Psoas muscle (tissue), 8 donors: Measurements from ENCODE around the gene CLDND2. TPM values are rescaled to one million over a fixed set of nuclear protein-coding genes. Genes with fewer than 3 reads are reported as not detected.

Source experiments
- ATAC-seq, 4 donors: fragments of 200-7000 bp; cut with Tn5 transposase; one replicate each; pipeline ENCODE4 v1.9.1; 2020; ENCODE audit warnings: moderate library complexity in 3 of 4, mild to moderate bottlenecking in 2 of 4
- DNase-seq, 2 donors: peaks; one replicate each; pipeline ENCODE4 v3.0.0-alpha.2; 2020
- H3K27ac ChIP-seq: fragments of 200-600 bp; one replicate; pipeline ENCODE4 v1.8.0; 2022
- H3K27me3 ChIP-seq, 3 donors: fragments of 200-600 bp in 1 of 3; one replicate each; pipeline versions ENCODE4 v1.6.1 to v1.8.0; 2013 to 2022; ENCODE audit warnings: low read length in 2 of 3, mild to moderate bottlenecking in 2 of 3, moderate library complexity in 1 of 3; ENCODE audit not compliant: insufficient read depth in 3 of 3
- H3K36me3 ChIP-seq, 2 donors: fragments of 200-600 bp in 1 of 2; one replicate each; pipeline versions ENCODE4 v1.6.1 to v1.8.0; 2013 to 2022; ENCODE audit warnings: low read depth in 1 of 2, mild to moderate bottlenecking in 1 of 2, moderate library complexity in 1 of 2; ENCODE audit not compliant: insufficient read depth in 1 of 2
- H3K4me1 ChIP-seq: fragments of 200-600 bp; one replicate; pipeline ENCODE4 v1.8.0; 2022
- H3K4me3 ChIP-seq: fragments of 200-600 bp; one replicate; pipeline ENCODE4 v1.8.0; 2022; ENCODE audit warnings: mild to moderate bottlenecking
- H3K9me3 ChIP-seq: fragments of 200-600 bp; one replicate; pipeline ENCODE4 v1.8.0; 2022
- CTCF ChIP-seq: fragments of 200-600 bp; IDR thresholded peaks from one replicate; pipeline ENCODE4 v1.8.0; 2022; ENCODE audit warnings: antibody characterized with exemption
- WGBS, 3 donors: extraction: QIAGEN DNeasy Blood & Tissue Kit; methylation state at CpG; one replicate each; pipeline versions ENCODE4 v1.1.6 to v1.1.7; 2013; 5-methylcytosine and 5-hydroxymethylcytosine counted together
- intact Hi-C, 2 donors: fragments of 100-400 bp; cut with DNase I; formaldehyde crosslinking; loops; one replicate each; pipeline versions ENCODE4 v1.11.0 to v1.14.2; 2022
- polyA plus RNA-seq, 3 donors: library from polyadenylated mRNA; stranded (reverse); fragments of 200-250 nt; gene quantifications; one replicate each; pipeline ENCODE4 v1.2.3, GENCODE V29; 2013
- total RNA-seq, 4 donors: library from RNA; stranded (reverse); fragmentation: NEBNext Ultra II Directional in 2 of 4; extraction: Animal tissue kit (Norgen Biotek cat#: 25700) in 2 of 4; gene quantifications; one replicate each; pipeline versions ENCODE4 v1.2.1 to v1.2.4, GENCODE V29; 2021 to 2023
- donor health status: healthy with polysubstance abuse.
- donor health status: DM: no; HTN: no; CAD: no; lungs with moderate emphysema.
- donor health status: Bipolar disorder and iron deficiency.
- donor health status: healthy.
- donor health status: DM: yes; HTN: yes; CAD: no.
- donor health status: DM: no; HTN: no; CAD: no.
- donor health status: DM: no; HTN: no; CAD: no.
- donor health status: DM: yes; HTN: yes; CAD: no.

Gene CLDND2
- total and polyA plus RNA-seq, 7 donors, result 0.30 to 1.8 (median 0.85) TPM; not detected in 2

- intact Hi-C loops, result no loop called here
- Histone ChIP-seq H3K27ac (no peak within 1 kb of the TSS), H3K36me3 (no peaks in the 10 kb centered on the region), H3K4me3 (no peak within 1 kb of the TSS), H3K27me3 (peaks cover 0 to 3% (median 0%) of the 10 kb centered on the region in 3 donors), H3K9me3 (no peaks in the 10 kb centered on the region), H3K4me1 (no peaks in the 10 kb centered on the region)
- DNase-seq (no peak), ATAC-seq (no peak)
- no peak for TF ChIP-seq CTCF
- 55 to 69% (median 69%) methylated on average over 14 to 15 of the region's 15 CpGs for WGBS, 3 donors
Measured at GRCh38 chr19:51387924-51388389, 19.2 kb upstream of the CLDND2 start, which contains the start of gene LIM2. Gene LIM2, minus strand, starts transcription at chr19:51387974. Its CDS starts 531 bp downstream, at chr19:51387443.

- no peak for TF ChIP-seq CTCF
- Histone ChIP-seq H3K27me3 (peaks cover 0 to 3% (median 0%) of the 10 kb centered on the region in 3 donors), H3K4me1 (no peaks in the 10 kb centered on the region), H3K27ac (no peak overlapping the region), H3K9me3 (no peaks in the 10 kb centered on the region), H3K36me3 (no peaks in the 10 kb centered on the region), H3K4me3 (no peak overlapping the region)
- ATAC-seq, result no peak
- WGBS, 3 donors, result 86 to 90% (median 87%) methylated on average over 14 of the region's 14 CpGs
- DNase-seq, result no peak
- intact Hi-C loops, result no loop called here
Measured at GRCh38 chr19:51386882-51387520, 18.2 kb upstream of the CLDND2 start.

- WGBS, 3 donors, result 98 to 100% (median 98%) methylated on average over 4 of the region's 4 CpGs
- ATAC-seq (no peak), DNase-seq (no peak)
- H3K4me1 ChIP-seq, result no peaks in the 10 kb centered on the region
- intact Hi-C loops, result no loop called here
- no peak overlapping the region for H3K27ac ChIP-seq
- peaks cover 0 to 4% (median 0%) of the 10 kb centered on the region in 3 donors for H3K27me3 ChIP-seq
- H3K36me3 ChIP-seq, result no peaks in the 10 kb centered on the region
- H3K9me3 ChIP-seq, result no peaks in the 10 kb centered on the region
- TF ChIP-seq CTCF, result no peak
- H3K4me3 ChIP-seq, result no peak overlapping the region
Measured at GRCh38 chr19:51382004-51382403, 13.2 kb upstream of the CLDND2 start.

- ATAC-seq (no peak), DNase-seq (no peak)
- no peak overlapping the region for H3K27ac ChIP-seq
- H3K4me1 ChIP-seq, result no peaks in the 10 kb centered on the region
- intact Hi-C loops, result no loop called here
- H3K27me3 ChIP-seq, result peaks cover 0 to 4% (median 0%) of the 10 kb centered on the region in 3 donors
- H3K9me3 ChIP-seq, result no peaks in the 10 kb centered on the region
- WGBS, 3 donors, result 87 to 93% (median 91%) methylated on average over 9 of the region's 9 CpGs
- no peak overlapping the region for H3K4me3 ChIP-seq
- no peaks in the 10 kb centered on the region for H3K36me3 ChIP-seq
- TF ChIP-seq CTCF, result no peak
Measured at GRCh38 chr19:51380379-51380778, 11.6 kb upstream of the CLDND2 start.
